RWPE2 (cell line): ENCODE measurements around the gene ZC2HC1B.

Experiments
- ATAC-seq: fragments of 200-7000 bp; cut with Tn5 transposase; 3 replicates; pipeline ENCODE4 v1.9.1; 2021; ENCODE audit warnings: low read depth
- DNase-seq: peaks from one replicate; pipeline ENCODE4 v3.0.0-alpha.2; 2020; ENCODE audit warnings: low spot score
- H3K27ac ChIP-seq: fragments of 450-650 bp; 2 replicates; pipeline ENCODE4 v1.5.1; 2017; ENCODE audit warnings: mild to moderate bottlenecking; ENCODE audit not compliant: poor library complexity, severe bottlenecking
- H3K27me3 ChIP-seq: fragments of 250-450 bp; sonication (Bioruptor Pico); 2 replicates; pipeline ENCODE4 v1.5.1; 2021; ENCODE audit warnings: mild to moderate bottlenecking, moderate library complexity; ENCODE audit not compliant: insufficient read depth, poor library complexity, severe bottlenecking
- H3K36me3 ChIP-seq: fragments of 250-450 bp; sonication (Bioruptor Pico); 2 replicates; pipeline ENCODE4 v1.5.1; 2020; ENCODE audit warnings: low read depth, mild to moderate bottlenecking, moderate library complexity
- H3K4me1 ChIP-seq: fragments of 250-450 bp; sonication (Bioruptor Pico); 2 replicates; pipeline ENCODE4 v1.5.1; 2021; ENCODE audit warnings: mild to moderate bottlenecking, moderate library complexity; ENCODE audit not compliant: insufficient read depth, poor library complexity, severe bottlenecking
- H3K4me3 ChIP-seq: fragments of 250-450 bp; sonication (Bioruptor Pico); 2 replicates; pipeline ENCODE4 v1.5.1; 2021; ENCODE audit warnings: mild to moderate bottlenecking, moderate library complexity; ENCODE audit not compliant: severe bottlenecking
- H3K9me3 ChIP-seq: fragments of 250-450 bp; sonication (Bioruptor Pico); 2 replicates; pipeline ENCODE4 v1.5.1; 2021; ENCODE audit warnings: mild to moderate bottlenecking, moderate library complexity; ENCODE audit not compliant: severe bottlenecking
- CTCF ChIP-seq: fragments of 450-650 bp; IDR thresholded peaks from one replicate; pipeline ENCODE4 v1.5.1; 2017; ENCODE audit warnings: mild to moderate bottlenecking, moderate library complexity; ENCODE audit not compliant: poor library complexity, severe bottlenecking

The ZC2HC1B gene

GRCh38 chr6:143828572-143828971, 35.7 kb upstream of the ZC2HC1B start:
- no peak for TF ChIP-seq CTCF
- peaks cover 14% of the 10 kb centered on the region for H3K36me3 ChIP-seq
- no peaks in the 10 kb centered on the region for H3K27me3 ChIP-seq
- H3K4me3 ChIP-seq = no peak overlapping the region
- H3K4me1 ChIP-seq = no peaks in the 10 kb centered on the region
- DNase-seq (no peak), ATAC-seq (no peak)
- H3K9me3 ChIP-seq = no peaks in the 10 kb centered on the region
- no peak overlapping the region for H3K27ac ChIP-seq

- Histone ChIP-seq H3K27ac (no peak overlapping the region), H3K4me3 (no peak overlapping the region), H3K27me3 (no peaks in the 10 kb centered on the region), H3K36me3 (no peaks in the 10 kb centered on the region), H3K9me3 (no peaks in the 10 kb centered on the region), H3K4me1 (no peaks in the 10 kb centered on the region)
- DNase-seq (no peak), ATAC-seq (no peak)
- TF ChIP-seq CTCF = no peak
These were observed 28.1 kb upstream of the ZC2HC1B start for GRCh38 chr6:143836150-143836549.

GRCh38 chr6:143838395-143838794, 25.9 kb upstream of the ZC2HC1B start:
- ATAC-seq (no peak), DNase-seq (no peak)
- no peak overlapping the region for H3K4me3 ChIP-seq

DNA sequence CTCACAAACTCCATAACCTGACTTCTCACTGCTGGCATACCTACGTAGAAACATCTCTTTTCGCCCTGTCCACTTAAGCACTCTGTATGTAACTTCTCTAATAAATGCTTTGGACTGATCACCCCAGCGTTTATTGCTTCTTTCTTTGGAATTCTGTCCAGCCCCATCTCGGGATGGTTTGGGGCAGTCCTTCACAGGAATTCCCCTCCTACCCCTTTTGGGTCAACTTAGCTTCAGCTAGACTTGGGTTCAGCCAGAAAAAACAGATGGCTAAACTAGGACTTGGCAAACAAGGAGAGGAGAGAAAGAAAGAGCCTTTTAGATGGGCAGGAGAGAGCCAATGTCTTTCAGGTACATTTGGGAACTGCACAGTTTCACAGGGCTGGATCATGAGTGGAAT, 25.1 kb upstream of the ZC2HC1B start:
- TF ChIP-seq CTCF = no peak
- H3K9me3 ChIP-seq = no peaks in the 10 kb centered on the region
- H3K27me3 ChIP-seq = no peaks in the 10 kb centered on the region
- no peaks in the 10 kb centered on the region; the same call in 1 of the 2 replicates for H3K36me3 ChIP-seq
- DNase-seq (no peak), ATAC-seq (no peak)
- no peak overlapping the region for H3K4me3 ChIP-seq
- H3K27ac ChIP-seq = no peak overlapping the region
- peaks cover 2% of the 10 kb centered on the region for H3K4me1 ChIP-seq

More at GRCh38 chr6:143838395-143838794, 25.9 kb upstream of the ZC2HC1B start:
- no peaks in the 10 kb centered on the region for H3K27me3 ChIP-seq
- H3K36me3 ChIP-seq = no peaks in the 10 kb centered on the region
- H3K27ac ChIP-seq = no peak overlapping the region
- peaks cover 2% of the 10 kb centered on the region for H3K4me1 ChIP-seq
- TF ChIP-seq CTCF = no peak
- no peaks in the 10 kb centered on the region for H3K9me3 ChIP-seq

- H3K27me3 ChIP-seq = no peaks in the 10 kb centered on the region
- ATAC-seq (no peak), DNase-seq (no peak)
- H3K36me3 ChIP-seq = peaks cover 15% of the 10 kb centered on the region
- no peak for TF ChIP-seq CTCF
- H3K4me3 ChIP-seq = no peak overlapping the region
- H3K27ac ChIP-seq = no peak overlapping the region
- peaks cover 2% of the 10 kb centered on the region for H3K4me1 ChIP-seq
- no peaks in the 10 kb centered on the region for H3K9me3 ChIP-seq
These were observed 23.5 kb upstream of the ZC2HC1B start for GRCh38 chr6:143840595-143841265.
